PC-9 (cell line): Measurements from ENCODE around the gene REC114.

ENCODE experiments used
- EZH2 ChIP-seq: fragments of 200-600 bp; sonication (generic); IDR thresholded peaks from 2 replicates; pipeline ENCODE4 v1.8.0; 2017; ENCODE audit warnings: antibody characterized with exemption, low read depth
- TF ChIP-seq, protein P1 (sequence below): fragments of 200-600 bp; sonication (generic); conservative IDR thresholded peaks from 2 replicates; pipeline ENCODE4 v1.6.1; 2017; ENCODE audit warnings: mixed run types, antibody characterized with exemption, mild to moderate bottlenecking, moderate library complexity

DNA sequence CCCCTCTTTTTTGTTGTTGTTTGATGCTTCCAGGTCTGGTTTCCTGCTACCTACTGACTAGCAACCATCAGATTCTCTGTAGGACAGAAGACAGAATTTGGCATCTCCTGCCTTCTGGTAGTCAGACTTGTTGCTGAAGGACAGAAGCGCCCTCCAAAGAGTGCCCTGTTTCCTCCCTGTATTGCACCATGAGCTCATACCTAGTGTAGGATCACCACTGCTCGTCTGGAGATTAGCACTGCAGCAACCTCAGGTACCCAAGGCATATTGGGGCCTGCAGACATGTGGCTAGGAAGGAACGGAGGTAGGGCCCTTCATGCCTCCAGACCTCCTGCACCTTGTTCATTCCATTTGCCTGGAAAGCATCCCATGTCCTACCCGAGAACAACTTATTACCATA lies 112.1 kb downstream of the REC114 start:
- TF ChIP-seq, protein P1, sequence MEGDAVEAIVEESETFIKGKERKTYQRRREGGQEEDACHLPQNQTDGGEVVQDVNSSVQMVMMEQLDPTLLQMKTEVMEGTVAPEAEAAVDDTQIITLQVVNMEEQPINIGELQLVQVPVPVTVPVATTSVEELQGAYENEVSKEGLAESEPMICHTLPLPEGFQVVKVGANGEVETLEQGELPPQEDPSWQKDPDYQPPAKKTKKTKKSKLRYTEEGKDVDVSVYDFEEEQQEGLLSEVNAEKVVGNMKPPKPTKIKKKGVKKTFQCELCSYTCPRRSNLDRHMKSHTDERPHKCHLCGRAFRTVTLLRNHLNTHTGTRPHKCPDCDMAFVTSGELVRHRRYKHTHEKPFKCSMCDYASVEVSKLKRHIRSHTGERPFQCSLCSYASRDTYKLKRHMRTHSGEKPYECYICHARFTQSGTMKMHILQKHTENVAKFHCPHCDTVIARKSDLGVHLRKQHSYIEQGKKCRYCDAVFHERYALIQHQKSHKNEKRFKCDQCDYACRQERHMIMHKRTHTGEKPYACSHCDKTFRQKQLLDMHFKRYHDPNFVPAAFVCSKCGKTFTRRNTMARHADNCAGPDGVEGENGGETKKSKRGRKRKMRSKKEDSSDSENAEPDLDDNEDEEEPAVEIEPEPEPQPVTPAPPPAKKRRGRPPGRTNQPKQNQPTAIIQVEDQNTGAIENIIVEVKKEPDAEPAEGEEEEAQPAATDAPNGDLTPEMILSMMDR, result no peak
- no peak for TF ChIP-seq EZH2
